Activated naive CD4-positive, alpha-beta T cell treated with anti-CD3 and anti-CD28 coated beads, Interleukin-2, amount 50 U/mL, for 16 hours (primary cell): ENCODE measurements around the gene KNTC1.

ENCODE experiments used
- DNase-seq: peaks from one replicate; pipeline ENCODE4 v3.0.0-alpha.2; 2020

Gene KNTC1

GRCh38 chr12:122656298-122656697 is 129.2 kb downstream of the KNTC1 start:
- DNase-seq: no peak

DNA sequence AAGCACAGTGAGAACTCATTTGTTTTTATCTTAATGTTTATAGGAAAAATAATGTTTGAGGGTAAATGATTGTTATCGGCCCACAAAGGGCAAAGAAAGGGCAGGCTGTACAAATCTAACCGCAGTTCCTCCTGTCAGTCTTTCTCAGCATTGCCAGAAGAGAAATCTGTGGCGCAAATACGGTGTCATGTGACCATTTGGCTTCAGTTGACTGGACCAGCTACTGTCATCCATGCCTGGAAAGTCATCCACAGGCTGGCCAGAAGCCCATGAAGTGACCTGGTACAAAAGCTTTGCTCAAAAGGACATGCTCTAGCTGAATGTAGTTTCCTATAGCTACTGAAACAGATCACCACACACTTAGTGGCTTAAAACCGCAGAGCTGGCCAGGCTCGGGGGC is 132.5 kb downstream of the KNTC1 start:
- no peak for DNase-seq

GRCh38 chr12:122661246-122661645 is 134.2 kb downstream of the KNTC1 start:
- no peak for DNase-seq

DNA sequence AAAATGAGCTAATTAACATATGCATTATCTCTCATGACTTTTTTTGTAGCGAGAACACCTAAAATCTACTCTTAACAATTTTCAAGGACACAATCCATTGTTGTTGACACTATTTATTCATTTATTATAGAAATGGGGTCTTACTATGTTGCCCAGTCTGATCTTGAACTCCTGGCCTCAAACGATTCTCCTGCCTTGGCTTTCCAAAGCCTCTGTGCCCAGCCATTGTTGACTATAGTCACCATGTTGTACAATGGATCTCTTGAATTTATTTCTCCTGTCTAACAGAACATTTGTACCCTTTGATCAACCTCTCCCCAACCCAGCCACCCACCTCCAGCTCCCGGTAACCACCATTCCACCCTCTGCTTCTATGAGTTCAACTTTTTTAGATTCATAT is 134.9 kb downstream of the KNTC1 start:
- DNase-seq: no peak

- DNase-seq: no peak
Observed at GRCh38 chr12:122665349-122665748, 138.3 kb downstream of the KNTC1 start.

- no peak for DNase-seq
Observed at GRCh38 chr12:122665759-122666158, 138.7 kb downstream of the KNTC1 start.

- no peak for DNase-seq
Observed at GRCh38 chr12:122668268-122668667, 141.2 kb downstream of the KNTC1 start.

DNA sequence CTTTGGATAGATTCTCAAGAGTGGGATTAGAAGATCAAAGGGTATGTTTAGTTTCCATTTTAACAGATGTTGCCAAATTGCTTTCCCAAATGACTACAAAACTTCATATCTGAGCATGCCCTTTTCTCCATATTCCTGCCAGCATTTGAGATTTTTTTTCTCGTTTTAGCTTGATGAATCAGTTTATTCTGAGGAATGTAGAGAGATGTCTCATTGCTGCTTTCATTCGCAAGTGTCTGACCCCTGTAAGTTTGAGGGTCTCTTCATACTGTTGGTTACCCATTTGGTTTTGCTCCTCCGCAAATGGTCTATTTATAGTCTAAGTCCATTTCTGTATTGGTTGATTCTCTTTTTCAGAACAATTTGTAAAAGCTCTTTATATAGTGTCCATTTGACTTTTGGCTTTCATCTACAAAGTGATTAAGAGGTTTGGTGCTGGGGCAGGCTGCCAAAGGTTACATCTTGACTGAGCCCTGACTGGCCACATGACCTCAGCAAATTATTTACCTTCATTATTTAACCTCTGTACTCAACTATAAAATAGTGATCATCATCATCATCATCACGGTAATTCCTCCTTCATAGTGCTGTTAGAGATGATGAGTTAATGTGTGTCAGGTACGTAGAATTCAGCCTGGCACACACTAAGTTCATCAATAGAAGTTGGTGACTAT is 142.5 kb downstream of the KNTC1 start:
- no peak for DNase-seq

DNA sequence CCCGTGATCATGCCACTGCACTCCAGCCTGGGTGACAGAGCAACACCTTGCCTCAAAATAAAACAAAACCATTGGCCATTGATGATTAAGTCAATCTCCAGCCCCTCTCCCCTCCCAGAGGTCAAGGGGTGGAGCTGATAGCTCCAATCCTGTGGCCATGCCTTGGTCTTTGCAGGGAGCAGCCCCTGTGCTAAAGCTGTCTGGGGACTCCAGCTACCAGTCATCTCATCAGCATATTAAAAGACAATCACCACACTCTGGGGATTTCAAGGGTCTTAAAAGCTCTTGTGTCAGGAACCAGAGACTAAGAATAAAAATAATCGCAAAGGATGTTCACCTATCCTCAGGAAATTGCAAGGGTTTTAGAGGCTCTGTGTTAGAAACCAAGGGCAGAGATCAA is 145.5 kb downstream of the KNTC1 start:
- DNase-seq: no peak
